UCSD-AML1 (cell line): ENCODE data around the gene FRMD3.
A peak's percentile ranks its signal among the peaks of the same experiment; 100 is the strongest.

Source experiments
- DNase-seq: peaks from one replicate; lab custom pipeline; 2025; ENCODE audit not compliant: unreplicated experiment; lab: John Stamatoyannopoulos, UW

Gene FRMD3

GRCh38 chr9:83242066-83242465 lies 296.1 kb downstream of the FRMD3 start:
- DNase-seq: no peak

- DNase-seq: no peak
Observed at GRCh38 chr9:83240671-83241070, 297.5 kb downstream of the FRMD3 start.

GRCh38 chr9:83239747-83240146 lies 298.5 kb downstream of the FRMD3 start:
- DNase-seq: no peak

- no peak for DNase-seq
Observed at GRCh38 chr9:83238871-83239640, 299.1 kb downstream of the FRMD3 start.

- DNase-seq: no peak
Observed at GRCh38 chr9:83236029-83236696, 302.0 kb downstream of the FRMD3 start.

- DNase-seq: no peak
Observed at GRCh38 chr9:83235526-83235925, 302.7 kb downstream of the FRMD3 start.

- DNase-seq: no peak
Observed at GRCh38 chr9:83234541-83234940, 303.7 kb downstream of the FRMD3 start.

- no peak for DNase-seq
Observed at GRCh38 chr9:83233647-83234046, 304.6 kb downstream of the FRMD3 start.

- DNase-seq: no peak
Observed at GRCh38 chr9:83231039-83231438, 307.2 kb downstream of the FRMD3 start.

- DNase-seq: no peak
Observed at GRCh38 chr9:83220730-83221129, 317.5 kb downstream of the FRMD3 start.

GRCh38 chr9:83219924-83220438 lies 318.2 kb downstream of the FRMD3 start:
- no peak for DNase-seq

GRCh38 chr9:83219154-83219923 lies 318.9 kb downstream of the FRMD3 start:
- peak; percentile 78 for DNase-seq

- no peak for DNase-seq
Observed at GRCh38 chr9:83218411-83219090, 319.6 kb downstream of the FRMD3 start.

- DNase-seq: no peak
Observed at GRCh38 chr9:83209188-83209731, 328.9 kb downstream of the FRMD3 start.

- DNase-seq: peak; percentile 50
Observed at GRCh38 chr9:83208065-83208850, 329.9 kb downstream of the FRMD3 start.

- DNase-seq: no peak
Observed at GRCh38 chr9:83204047-83204446, 334.2 kb downstream of the FRMD3 start.

GRCh38 chr9:83200531-83200930 lies 337.7 kb downstream of the FRMD3 start:
- no peak for DNase-seq

GRCh38 chr9:83199832-83200231 lies 338.4 kb downstream of the FRMD3 start:
- no peak for DNase-seq

GRCh38 chr9:83199240-83199639 lies 339.0 kb downstream of the FRMD3 start:
- no peak for DNase-seq

- DNase-seq: no peak
Observed at GRCh38 chr9:83198371-83198770, 339.8 kb downstream of the FRMD3 start.
